ENCODE measurements around the gene FOLH1.
"Not testable (repeated sequence)": the region's sequence is repeated elsewhere in the genome, so short reads cannot be mapped to it uniquely, and the experiment has no call there.

GRCh38 chr11:49225255-49225785, 16.9 kb upstream of the FOLH1 start:
- not testable (repeated sequence) for TF ChIP-seq CTCF (IDR thresholded peaks at IDR 0.05; ENCODE audit: insufficient read depth, low read depth, low read length); EZH2 (IDR thresholded peaks at IDR 0.05; ENCODE audit: insufficient read depth, low read length)
